Ovary (tissue), 9 donors: ENCODE measurements around the gene NAPSA. TPM values are rescaled to one million over a fixed set of nuclear protein-coding genes. Genes with fewer than 3 reads are reported as not detected.

ENCODE experiments used
- DNase-seq, 5 donors: peaks; one replicate each; pipeline ENCODE4 v3.0.0-alpha.2; 2019 to 2020
- H3K27ac ChIP-seq, 2 donors: fragments of 200-600 bp; one replicate each; pipeline versions ENCODE4 v1.5.1 to v1.8.0; 2019 to 2022
- H3K27me3 ChIP-seq: fragments of 200-600 bp; one replicate; pipeline ENCODE4 v1.8.0; 2022
- H3K36me3 ChIP-seq: fragments of 200-600 bp; sonication (generic); one replicate; pipeline ENCODE4 v1.5.1; 2019
- H3K4me1 ChIP-seq: one replicate; pipeline ENCODE4 v1.8.1; 2013; ENCODE audit warnings: mild to moderate bottlenecking, moderate library complexity; ENCODE audit not compliant: insufficient read depth
- H3K4me3 ChIP-seq: fragments of 200-600 bp; sonication (generic); one replicate; pipeline ENCODE4 v1.5.1; 2017
- H3K9me3 ChIP-seq, 2 donors: fragments of 200-600 bp in 1 of 2; sonication (generic) in 1 of 2; one replicate each; pipeline versions ENCODE4 v1.5.1 to v1.8.1; 2013 to 2019; ENCODE audit warnings: mild to moderate bottlenecking in 1 of 2, moderate library complexity in 1 of 2
- CTCF ChIP-seq, 3 donors: fragments of 450-650 bp in 2 of 3; fragments of 200-600 bp in 1 of 3; IDR thresholded peaks; one replicate each; pipeline versions ENCODE4 v1.5.1 to v1.8.0; 2016 to 2022; ENCODE audit warnings: antibody characterized with exemption in 3 of 3, mild to moderate bottlenecking in 1 of 3
- EP300 ChIP-seq: sonication (generic); formaldehyde crosslinking; IDR thresholded peaks from one replicate; pipeline ENCODE4 v1.6.1; 2017; ENCODE audit warnings: antibody characterized with exemption
- POLR2A ChIP-seq: fragments of 450-650 bp; IDR thresholded peaks from one replicate; pipeline ENCODE4 v1.6.1; 2017; ENCODE audit warnings: antibody characterized with exemption, mild to moderate bottlenecking, moderate library complexity
- WGBS, 3 donors: extraction: QIAGEN DNeasy Blood & Tissue Kit in 1 of 3; methylation state at CpG; one replicate each; pipeline versions ENCODE4 v1.1.5 to v1.1.7; 2013 to 2017; 5-methylcytosine and 5-hydroxymethylcytosine counted together
- intact Hi-C, 4 donors: fragments of 100-400 bp; cut with DNase I; formaldehyde crosslinking; loops; one replicate each; pipeline versions ENCODE4 v1.11.0 to v1.15.1; 2022 to 2023
- polyA plus RNA-seq, 2 donors: library from polyadenylated mRNA; stranded (reverse); fragments of 200-250 nt in 1 of 2; fragments of 350-450 nt in 1 of 2; fragmentation: Illumina TruSeq in 1 of 2; extraction: RNeasy Lipid Tissue Mini Kit (QIAGEN cat#74804) in 1 of 2; gene quantifications; one replicate each; pipeline ENCODE4 v1.2.3, GENCODE V29; 2013 to 2014
- total RNA-seq, 7 donors: library from RNA; depleted of rRNA in 2 of 7; stranded (reverse); fragments of >200 nt in 2 of 7; fragmentation: NEBNext Ultra II Directional in 3 of 7; extraction: Animal tissue kit (Norgen Biotek cat#: 25700) in 3 of 7; gene quantifications; one replicate each; pipeline versions ENCODE4 v1.1.0 to v1.2.4, GENCODE V29; 2016 to 2023
- donor health status: DM: no; HTN: no; CAD: no; lungs with moderate emphysema.
- donor health status: DM: no; HTN: no; CAD: no.
- donor health status: Bipolar disorder and iron deficiency.
- donor health status: DM: yes; HTN: yes; CAD: no.
- donor health status: DM: no; HTN: no; CAD: no.
- donor health status: DM: yes; HTN: yes; CAD: no.

Gene NAPSA
- total and polyA plus RNA-seq, 9 donors, result 0.40 to 2.7 (median 0.97) TPM

DNA sequence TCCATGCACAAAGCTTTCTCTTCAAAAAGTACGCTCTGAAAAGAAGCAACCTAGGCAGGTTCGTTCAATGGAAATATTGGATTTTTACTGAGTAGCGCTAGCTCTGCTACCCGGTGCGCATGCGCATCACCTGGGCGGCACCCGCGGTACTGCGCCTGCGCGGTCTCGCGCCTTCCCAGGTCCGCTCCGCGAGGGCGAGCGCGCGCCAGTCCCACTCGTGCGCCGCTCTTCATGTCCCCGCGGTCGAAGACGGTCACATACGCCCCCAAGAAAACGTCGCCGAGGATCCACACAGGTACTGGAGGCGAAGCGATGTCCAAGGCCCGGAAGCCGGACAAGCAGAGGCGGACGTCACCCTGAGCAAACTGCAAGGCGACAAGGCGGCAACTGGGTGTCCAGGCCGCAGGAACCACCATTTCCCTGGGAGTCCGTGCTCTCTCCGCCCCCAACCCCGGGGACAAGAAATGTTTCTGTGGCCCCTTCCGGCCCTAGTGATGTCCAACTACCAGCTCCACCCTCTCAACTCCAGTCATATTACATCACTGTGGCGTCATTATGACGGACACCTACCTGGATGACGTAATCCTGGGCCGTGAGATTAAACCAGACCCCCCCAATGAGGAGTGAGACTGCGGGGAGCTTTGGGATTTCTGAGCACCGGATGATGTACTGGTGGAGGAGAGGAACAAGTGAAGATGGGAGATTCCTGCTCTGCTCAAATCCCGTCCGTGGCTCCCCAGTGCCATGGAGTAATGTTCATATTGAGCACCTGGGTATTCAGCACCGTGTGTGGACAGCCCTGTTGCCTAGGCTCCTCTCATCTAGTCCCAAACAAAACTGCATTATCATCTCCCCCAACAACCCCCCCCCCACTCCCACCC lies 31.5 kb downstream of the NAPSA start:
- peak; percentile 21 to 72 (median 39) for DNase-seq
- H3K27me3 ChIP-seq, result peaks cover 5% of the 10 kb centered on the region
- H3K27ac ChIP-seq, result no peak overlapping the region

DNA sequence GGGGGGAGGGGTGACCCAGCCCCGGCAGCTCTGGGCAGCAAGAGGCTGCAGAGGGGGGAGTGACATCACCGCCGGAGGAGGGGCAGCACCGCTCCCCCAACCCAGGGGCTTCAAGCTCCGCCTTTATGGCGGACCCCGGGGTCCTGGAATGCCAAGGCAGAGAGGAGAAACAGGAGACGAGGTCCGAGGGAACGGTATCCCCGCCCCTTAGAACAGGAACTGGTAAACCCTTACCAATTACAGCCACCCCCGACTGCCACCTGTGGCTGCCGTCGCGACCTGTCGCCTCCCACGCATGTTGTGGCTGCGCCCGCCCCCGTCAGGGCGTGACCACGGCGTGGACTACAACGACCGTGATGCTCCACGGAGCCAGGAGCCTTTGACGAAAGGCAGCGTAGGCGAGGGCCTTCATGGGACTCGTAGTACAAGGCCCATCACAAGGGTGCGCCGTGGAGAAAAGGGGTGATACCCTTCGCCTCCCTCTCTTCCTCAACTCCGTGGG lies 32.2 kb downstream of the NAPSA start:
- TF ChIP-seq POLR2A (no peak), CTCF (IDR thresholded peaks at IDR 0.05) (no peak), EP300 (no peak)
- H3K27me3 ChIP-seq, result peaks cover 5% of the 10 kb centered on the region
- peak; percentile 34 to 69 (median 47) for DNase-seq
- peak overlapping the region; percentile 0 for H3K4me3 ChIP-seq
- no peaks in the 10 kb centered on the region for H3K36me3 ChIP-seq
- 0 to 2% (median 2%) methylated on average over 33 to 34 of the region's 34 CpGs for WGBS, 3 donors
- intact Hi-C loops, result no loop called here
- H3K27ac ChIP-seq, result no peak overlapping the region
- H3K9me3 ChIP-seq, result peaks cover 0 to 5% of the 10 kb centered on the region in 2 donors
- peaks cover 6% of the 10 kb centered on the region for H3K4me1 ChIP-seq

More for the DNA sequence above, 31.5 kb downstream of the NAPSA start:
- H3K4me1 ChIP-seq, result peaks cover 6% of the 10 kb centered on the region
- WGBS, 3 donors, result 9 to 13% (median 10%) methylated on average over 53 to 54 of the region's 54 CpGs
- TF ChIP-seq POLR2A, result no peak
- H3K4me3 ChIP-seq, result peak overlapping the region; percentile 0
- intact Hi-C loops, result no loop called here
- peaks cover 0 to 5% of the 10 kb centered on the region in 2 donors for H3K9me3 ChIP-seq
- H3K36me3 ChIP-seq, result no peaks in the 10 kb centered on the region

DNA sequence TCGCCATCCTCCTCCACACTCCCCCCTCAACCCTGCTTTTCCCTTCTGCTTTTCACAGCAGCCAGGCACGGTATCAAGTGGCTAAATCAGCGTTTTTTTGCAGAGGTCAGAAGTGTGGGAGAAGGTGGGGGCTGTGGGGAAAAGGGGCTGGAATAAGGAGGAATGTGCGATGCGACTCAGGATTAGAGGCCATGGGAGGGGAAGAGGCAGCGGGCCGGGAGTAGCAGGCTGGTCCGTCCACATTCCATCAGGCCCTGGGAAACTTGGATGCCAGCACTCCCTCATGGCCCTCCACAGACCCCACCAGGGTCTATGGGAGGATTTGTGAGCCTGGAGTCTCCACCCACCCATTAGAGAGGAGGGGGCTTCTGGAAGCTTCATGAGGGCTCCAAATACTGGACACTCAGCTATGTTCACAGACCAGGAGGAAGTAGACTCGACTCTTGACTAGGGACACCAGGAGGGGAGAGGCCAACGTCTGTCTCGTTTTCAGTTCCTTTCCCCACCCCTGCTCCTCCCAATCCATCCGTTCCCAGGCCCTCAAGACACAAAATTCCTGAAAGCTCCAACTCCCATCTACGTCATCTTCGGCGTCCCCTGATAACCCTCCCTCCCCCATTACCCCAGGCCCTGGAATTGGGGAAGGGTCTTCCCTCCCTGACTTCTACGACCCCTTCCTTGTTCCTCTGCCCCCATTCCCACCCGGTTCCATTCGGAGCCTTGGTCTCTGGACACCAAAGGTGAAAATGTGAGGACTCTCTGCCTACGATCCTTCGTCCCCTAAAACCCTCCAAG lies 33.0 kb downstream of the NAPSA start:
- Histone ChIP-seq H3K4me3 (no peak overlapping the region), H3K36me3 (no peaks in the 10 kb centered on the region), H3K27ac (no peak overlapping the region), H3K4me1 (peaks cover 6% of the 10 kb centered on the region), H3K9me3 (peaks cover 0 to 5% of the 10 kb centered on the region in 2 donors), H3K27me3 (peaks cover 5% of the 10 kb centered on the region)
- TF ChIP-seq CTCF (IDR thresholded peaks at IDR 0.05) (no peak), POLR2A (no peak), EP300 (no peak)
- WGBS, 3 donors, result 12 to 16% (median 14%) methylated on average over 20 of the region's 20 CpGs
- DNase-seq, result no peak
- intact Hi-C loops, result no loop called here

DNA sequence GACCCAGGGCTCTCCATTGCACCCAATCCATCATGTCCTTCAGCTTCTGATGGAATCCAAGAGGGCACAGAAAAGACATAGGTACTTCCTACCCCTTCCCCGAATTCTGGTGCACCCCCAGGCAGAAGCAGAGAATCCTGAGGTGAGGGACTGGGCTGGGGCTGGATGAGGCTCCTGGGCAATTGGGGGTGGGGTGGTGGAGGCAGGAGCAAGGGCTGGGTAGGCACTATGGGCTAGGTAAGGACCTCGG lies 33.5 kb downstream of the NAPSA start:
- intact Hi-C loops, result no loop called here
- no peak for DNase-seq
- no peaks in the 10 kb centered on the region for H3K36me3 ChIP-seq
- H3K27me3 ChIP-seq, result peaks cover 5% of the 10 kb centered on the region
- no peak overlapping the region for H3K4me3 ChIP-seq
- peaks cover 0 to 5% of the 10 kb centered on the region in 2 donors for H3K9me3 ChIP-seq
- no peak overlapping the region for H3K27ac ChIP-seq
- 24 to 26% (median 25%) methylated on average over 2 of the region's 2 CpGs for WGBS, 3 donors
- TF ChIP-seq EP300, result no peak
- no peak for TF ChIP-seq POLR2A
- no peak for TF ChIP-seq CTCF (IDR thresholded peaks at IDR 0.05)
- H3K4me1 ChIP-seq, result peaks cover 6% of the 10 kb centered on the region
